CD4-positive, alpha-beta T cell (primary cell): Measurements from ENCODE around the gene GRK5. TPM values are rescaled to one million over a fixed set of nuclear protein-coding genes. Genes with fewer than 3 reads are reported as not detected.

Experiments
- ATAC-seq: fragments of 200-7000 bp; cut with Tn5 transposase; one replicate; pipeline ENCODE4 v1.10.0; 2022; ENCODE audit warnings: mild to moderate bottlenecking; ENCODE audit not compliant: poor library complexity
- CTCF ChIA-PET: fragments of 350-600 bp; sonication (Branson Sonifier 250); formaldehyde crosslinking; loops from one replicate; lab custom pipeline; 2021; ENCODE audit warnings: antibody characterized with exemption, inconsistent platforms; lab: Charles Lee
- POLR2A ChIA-PET: fragments of 350-600 bp; sonication (Branson Sonifier 250); formaldehyde crosslinking; loops from one replicate; lab custom pipeline; 2021; ENCODE audit warnings: antibody characterized with exemption, inconsistent platforms; lab: Charles Lee
- DNase-seq, 14 experiments: peaks; one replicate each; pipeline ENCODE4 v3.0.0-alpha.2; 2013 to 2020; ENCODE audit warnings: mixed read lengths in 2 of 14
- H3K27ac ChIP-seq, 2 donors: one replicate each; pipeline versions ENCODE4 v1.5.1 to v1.7.0; 2013; ENCODE audit warnings: low read length in 2 of 2, low read depth in 1 of 2, mild to moderate bottlenecking in 1 of 2
- H3K27me3 ChIP-seq, 2 experiments: 1 replicate in 1 of 2; 2 replicates in 1 of 2; pipeline versions ENCODE4 v1.6.1 to v1.7.0; 2013; ENCODE audit warnings: low read length in 2 of 2, control low read depth in 1 of 2, mild to moderate bottlenecking in 1 of 2, moderate library complexity in 1 of 2; ENCODE audit not compliant: insufficient read depth in 2 of 2, control insufficient read depth in 1 of 2
- H3K36me3 ChIP-seq: one replicate; pipeline ENCODE4 v1.6.1; 2013; ENCODE audit warnings: low read length, control low read depth; ENCODE audit not compliant: insufficient read depth
- H3K4me1 ChIP-seq: one replicate; pipeline ENCODE4 v1.6.1; 2013; ENCODE audit warnings: low read length, control low read depth; ENCODE audit not compliant: insufficient read depth
- H3K4me3 ChIP-seq: one replicate; pipeline ENCODE4 v1.5.1; 2013; ENCODE audit warnings: mild to moderate bottlenecking, low read length, moderate library complexity
- H3K9me3 ChIP-seq, 2 experiments: 1 replicate in 1 of 2; 2 replicates in 1 of 2; pipeline versions ENCODE4 v1.6.1 to v1.7.0; 2013; ENCODE audit warnings: low read length in 2 of 2, mild to moderate bottlenecking in 2 of 2, control low read depth in 1 of 2, moderate library complexity in 1 of 2; ENCODE audit not compliant: control insufficient read depth in 1 of 2, insufficient read depth in 1 of 2
- H3K27ac Mint-ChIP-seq: one replicate; pipeline ENCODE4 v1.8.0; 2020; ENCODE audit warnings: mixed read lengths
- H3K27me3 Mint-ChIP-seq: one replicate; pipeline ENCODE4 v1.8.0; 2021; ENCODE audit warnings: mixed read lengths
- H3K36me3 Mint-ChIP-seq: one replicate; pipeline ENCODE4 v1.8.0; 2021; ENCODE audit warnings: low read depth, mixed read lengths
- H3K4me1 Mint-ChIP-seq: one replicate; pipeline ENCODE4 v1.8.0; 2021; ENCODE audit warnings: low read depth, mixed read lengths
- H3K4me3 Mint-ChIP-seq: one replicate; pipeline ENCODE4 v1.8.0; 2020; ENCODE audit warnings: mild to moderate bottlenecking, mixed read lengths
- H3K9me3 Mint-ChIP-seq: one replicate; pipeline ENCODE4 v1.8.0; 2020; ENCODE audit warnings: mixed read lengths
- CTCF ChIP-seq: fragments of 200-600 bp; IDR thresholded peaks from one replicate; pipeline ENCODE4 v1.8.0; 2022; ENCODE audit warnings: antibody characterized with exemption, mild to moderate bottlenecking
- intact Hi-C, 2 experiments: fragments of 100-400 bp; cut with DNase I in 1 of 2; cut with micrococcal nuclease in 1 of 2; formaldehyde crosslinking; loops; one replicate each; pipeline versions ENCODE4 v1.15.1 to v1.9.0; 2023 to 2025; cut with DNase I, micrococcal nuclease
- total RNA-seq, 174 experiments: library from RNA in 2 of 174; stranded (reverse) in 2 of 174; gene quantifications; one replicate each; pipeline ENCODE4 v1.2.3 and lab custom pipeline; 2021 to 2026

Gene GRK5
- total RNA-seq, 2 experiments from 2014 or later = 19.2 to 20.8 TPM

GRCh38 chr10:119447823-119448546, 240.6 kb downstream of the GRK5 start:
- H3K27ac ChIP-seq = no peak overlapping the region
- CTCF ChIA-PET = no interaction called here
- H3K4me3 ChIP-seq = no peak overlapping the region
- peaks cover 21% of the 10 kb centered on the region for H3K36me3 ChIP-seq
- H3K9me3 ChIP-seq = no peaks in the 10 kb centered on the region
- Mint-ChIP-seq H3K36me3 (no peaks in the 10 kb centered on the region), H3K27me3 (no peaks in the 10 kb centered on the region), H3K4me1 (peaks cover 14% of the 10 kb centered on the region), H3K9me3 (no peaks in the 10 kb centered on the region), H3K4me3 (no peak overlapping the region), H3K27ac (no peak overlapping the region)
- H3K4me1 ChIP-seq = peaks cover 9% of the 10 kb centered on the region
- no peaks in the 10 kb centered on the region for H3K27me3 ChIP-seq
- POLR2A ChIA-PET = no interaction called here
- ATAC-seq = no peak
- intact Hi-C loops = loop anchor here in 1 of 2 experiments (5.0 kb wide), 2 partner anchors 149 to 306 kb away; partner anchors contain the start of gene TIAL1
- no peak for TF ChIP-seq CTCF
- no peak for DNase-seq

GRCh38 chr10:119448628-119449584, 241.5 kb downstream of the GRK5 start:
- CTCF ChIA-PET = no interaction called here
- H3K27ac Mint-ChIP-seq = no peak overlapping the region

More at GRCh38 chr10:119448628-119449584, 241.5 kb downstream of the GRK5 start:
- ATAC-seq (no peak), DNase-seq (no peak)
- Mint-ChIP-seq H3K27me3 (no peaks in the 10 kb centered on the region), H3K4me3 (no peak overlapping the region), H3K9me3 (no peaks in the 10 kb centered on the region), H3K36me3 (peaks cover 1% of the 10 kb centered on the region), H3K4me1 (peaks cover 10% of the 10 kb centered on the region)
- Histone ChIP-seq H3K27me3 (no peaks in the 10 kb centered on the region), H3K9me3 (no peaks in the 10 kb centered on the region), H3K36me3 (peaks cover 26% of the 10 kb centered on the region), H3K4me1 (peaks cover 9% of the 10 kb centered on the region), H3K27ac (no peak overlapping the region), H3K4me3 (no peak overlapping the region)
- POLR2A ChIA-PET = interaction anchor here (0.6 kb wide), 1 partner anchor 94 kb away, joined by 3 read pairs; the partner anchor contains the start of gene RGS10
- TF ChIP-seq CTCF = no peak
- intact Hi-C loops = loop anchor here in 1 of 2 experiments (5.0 kb wide), 2 partner anchors 148 to 307 kb away; partner anchors contain the start of gene TIAL1
